ENCODE results near the gene CCDC144A.
"Not testable (repeated sequence)": the region's sequence is repeated elsewhere in the genome, so short reads cannot be mapped to it uniquely, and the experiment has no call there.

CCDC144A gene

DNA sequence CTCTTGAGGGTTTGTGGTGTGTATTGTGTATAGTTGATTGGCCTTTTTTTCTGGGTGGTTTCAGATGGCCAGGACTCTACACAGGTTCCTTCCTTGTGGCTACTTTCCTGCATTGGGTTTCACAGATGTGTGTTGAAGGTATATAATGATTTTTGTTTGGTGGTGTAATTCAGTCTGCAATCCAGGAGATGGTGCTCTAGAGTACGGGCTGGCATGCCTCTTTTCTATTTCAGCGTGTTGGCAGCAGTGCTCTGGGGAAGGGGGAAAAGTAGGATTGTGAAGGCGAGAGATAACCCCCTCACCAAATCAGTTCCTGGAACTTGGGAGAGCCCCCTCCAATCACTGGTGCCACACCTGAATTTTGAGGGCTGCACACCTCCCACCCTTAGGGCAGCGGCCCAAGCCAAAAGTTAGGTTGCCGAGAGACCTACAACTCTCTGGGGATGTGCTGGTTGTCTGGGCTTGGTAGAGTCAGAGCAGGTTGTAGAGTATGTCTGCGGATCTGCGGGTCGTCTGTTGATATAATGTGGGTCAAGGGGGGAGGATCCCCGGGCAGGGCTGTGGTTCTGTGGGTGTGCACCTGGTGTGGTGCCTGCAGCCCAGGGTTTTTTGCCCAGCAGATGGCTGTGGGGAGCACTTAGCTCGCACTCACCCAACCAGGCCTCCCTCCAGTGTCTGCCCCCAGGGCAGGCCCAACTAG lies 61.3 kb downstream of the CCDC144A start:
- not testable (repeated sequence) for DNase-seq

DNA sequence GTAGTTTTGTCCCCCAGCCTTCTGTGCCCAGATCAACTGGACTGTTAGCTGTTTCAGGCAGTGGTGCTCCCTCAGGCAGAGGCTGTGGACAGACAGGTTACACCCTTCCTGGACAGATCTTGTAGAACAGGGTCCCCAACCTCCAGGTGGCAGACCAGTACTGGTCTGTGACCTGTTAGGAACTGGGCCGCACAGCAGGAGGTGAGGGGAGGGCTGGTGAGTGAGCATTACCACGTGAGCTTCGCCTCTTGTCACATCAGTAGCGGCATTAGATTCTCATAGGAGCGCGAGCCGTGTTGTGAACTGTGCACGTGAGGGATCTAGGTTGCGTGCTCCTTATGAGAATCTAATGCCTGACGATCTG lies 61.9 kb downstream of the CCDC144A start:
- not testable (repeated sequence) for DNase-seq

DNA sequence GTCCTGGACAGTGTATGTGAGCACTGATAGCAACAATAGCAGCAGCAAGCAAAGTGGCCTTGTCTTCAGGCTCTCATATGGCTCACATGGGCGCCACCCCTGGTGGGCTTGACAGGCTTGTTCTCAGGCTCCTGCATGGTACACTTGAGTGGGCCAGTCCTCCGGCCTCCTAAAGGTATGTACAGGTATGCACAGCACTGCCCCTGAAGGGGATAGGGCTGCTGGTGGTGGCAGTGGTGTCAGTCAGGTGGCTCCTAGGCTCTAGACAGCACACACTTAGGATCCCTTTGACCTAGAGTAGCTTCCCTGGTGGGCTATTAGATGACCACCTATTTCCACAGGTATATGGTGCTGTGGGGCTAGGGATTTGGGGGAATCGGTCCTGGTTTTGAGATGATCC lies 67.5 kb downstream of the CCDC144A start:
- not testable (repeated sequence) for DNase-seq

DNA sequence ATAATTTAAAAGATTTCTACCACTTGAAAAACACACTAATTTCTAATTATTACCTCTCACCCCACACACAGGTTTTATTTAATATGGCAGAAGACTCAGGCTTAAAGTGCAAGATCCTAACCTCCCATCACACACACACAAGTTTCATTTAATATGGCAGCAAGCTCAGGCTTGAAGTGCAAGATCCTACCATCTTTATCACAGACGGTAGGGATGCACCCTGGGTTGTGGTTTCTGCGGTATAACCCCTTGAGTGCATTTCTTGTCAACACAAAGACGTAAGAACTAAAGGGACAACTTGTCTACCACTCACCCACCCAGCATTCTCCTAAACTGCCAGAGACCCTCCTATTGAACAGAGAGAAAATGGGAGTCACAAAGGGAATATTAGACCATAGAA lies 68.1 kb downstream of the CCDC144A start:
- not testable (repeated sequence) for DNase-seq

DNA sequence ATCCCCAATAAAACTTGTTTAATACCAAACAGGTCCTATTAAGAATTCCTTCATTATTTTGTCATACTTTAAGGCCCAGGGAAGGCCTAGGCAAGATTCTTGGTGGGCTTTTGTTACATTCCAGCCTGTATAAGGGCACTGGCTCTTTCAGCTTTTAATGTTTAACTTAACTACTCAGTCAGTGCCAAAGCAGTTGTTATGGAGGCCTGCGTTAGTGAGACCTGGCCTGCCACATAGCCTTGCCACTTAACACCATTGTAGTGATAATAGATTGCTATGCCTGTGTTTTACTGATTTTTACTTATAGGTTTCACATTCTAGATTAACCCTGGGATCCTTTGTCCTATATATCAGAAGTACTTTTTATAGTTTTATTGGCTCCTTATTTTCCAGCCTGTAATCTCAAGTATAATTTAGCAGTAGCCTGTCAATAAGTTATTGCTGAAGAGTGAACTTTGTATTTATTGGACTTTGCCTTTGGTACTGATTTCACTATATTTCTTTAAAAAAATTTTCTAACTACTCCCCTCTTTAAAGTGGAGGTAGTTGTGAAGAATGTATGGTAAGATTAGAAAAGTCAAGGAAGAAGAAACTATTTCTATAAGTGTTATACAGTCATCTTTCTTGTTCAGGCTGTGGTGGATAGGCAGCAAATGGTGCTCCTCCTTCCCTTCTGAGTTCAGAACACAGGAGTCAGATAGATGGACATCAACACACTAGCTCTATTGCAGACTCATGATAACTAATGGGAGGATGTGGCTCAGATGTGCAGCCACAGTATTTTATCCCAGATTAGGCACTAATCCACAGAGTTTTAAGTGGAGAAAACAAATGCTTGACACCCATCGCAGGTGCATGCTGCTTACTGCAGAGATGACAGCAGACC lies 78.5 kb downstream of the CCDC144A start:
- DNase-seq: not testable (repeated sequence)

DNA sequence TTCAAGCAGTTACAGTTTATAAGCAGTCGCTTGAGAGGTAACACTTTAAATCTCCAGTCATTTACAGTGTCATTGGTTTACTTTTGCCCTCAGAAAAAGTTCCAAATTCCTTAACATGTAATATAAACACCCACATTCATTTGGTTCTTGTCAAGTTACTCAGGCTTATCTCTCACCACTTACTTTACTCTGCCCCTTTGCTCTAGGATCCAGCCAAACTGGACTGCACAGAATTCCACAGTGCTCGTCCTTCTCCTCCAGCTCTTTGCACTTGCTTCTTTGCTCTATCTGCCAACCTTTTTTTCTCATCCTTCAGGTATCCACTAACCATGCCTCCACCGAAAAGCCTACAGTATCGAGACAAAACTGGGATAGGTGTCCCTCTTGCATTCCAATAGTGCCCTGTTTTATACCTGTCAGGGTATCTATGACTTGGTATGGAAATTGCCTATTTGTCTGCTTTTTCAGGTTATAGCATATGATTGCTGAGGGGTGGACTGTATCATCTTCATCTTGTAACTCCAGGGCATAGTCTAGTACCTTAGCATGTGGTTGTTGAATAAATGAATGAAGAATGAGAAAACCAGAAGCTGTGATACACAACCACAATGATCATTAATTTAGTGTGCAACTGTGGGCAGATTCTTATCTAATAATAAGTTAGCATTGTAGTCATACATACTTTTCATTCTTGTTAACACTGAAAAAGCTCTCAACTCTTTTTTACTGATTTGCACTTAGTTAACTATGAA lies 82.5 kb downstream of the CCDC144A start:
- not testable (repeated sequence) for DNase-seq

DNA sequence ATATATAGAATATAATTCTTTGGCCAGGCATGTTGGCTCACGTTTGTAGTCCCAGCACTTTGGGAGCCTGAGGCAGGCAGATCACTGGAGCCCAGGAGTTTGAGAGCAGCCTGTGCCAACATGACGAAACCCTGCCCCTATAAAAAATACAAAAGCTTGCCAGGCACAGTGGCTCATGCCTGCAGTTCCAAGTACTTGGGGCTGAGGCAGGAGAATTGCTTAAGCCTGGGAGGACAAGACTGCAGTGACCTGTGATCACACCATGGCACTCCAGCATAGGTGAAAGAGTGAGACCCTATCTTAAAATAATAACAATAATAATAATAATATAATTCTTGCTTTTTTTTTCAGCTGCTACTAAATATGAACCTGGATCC lies 83.1 kb downstream of the CCDC144A start:
- not testable (repeated sequence) for DNase-seq

DNA sequence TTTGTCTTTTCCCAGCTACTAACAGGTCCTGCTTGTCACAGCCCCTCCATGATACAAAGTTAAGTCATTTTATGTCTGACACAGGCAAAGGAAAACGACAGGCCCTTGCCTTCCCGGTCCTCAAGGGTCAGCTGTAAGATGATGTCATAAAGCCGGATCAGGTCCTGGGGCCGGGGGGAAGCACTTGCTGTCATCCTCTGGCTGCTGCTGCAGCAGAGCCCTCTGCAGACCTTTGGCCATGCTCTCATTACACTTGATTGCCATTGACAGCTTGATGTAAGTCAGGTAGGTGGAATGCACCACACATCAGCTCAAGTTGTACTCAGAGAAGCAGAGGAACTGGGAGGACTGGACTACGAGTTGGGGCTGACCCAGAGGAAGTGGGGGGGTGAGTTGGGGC lies 97.8 kb downstream of the CCDC144A start:
- peak; percentile 6 for DNase-seq

DNA sequence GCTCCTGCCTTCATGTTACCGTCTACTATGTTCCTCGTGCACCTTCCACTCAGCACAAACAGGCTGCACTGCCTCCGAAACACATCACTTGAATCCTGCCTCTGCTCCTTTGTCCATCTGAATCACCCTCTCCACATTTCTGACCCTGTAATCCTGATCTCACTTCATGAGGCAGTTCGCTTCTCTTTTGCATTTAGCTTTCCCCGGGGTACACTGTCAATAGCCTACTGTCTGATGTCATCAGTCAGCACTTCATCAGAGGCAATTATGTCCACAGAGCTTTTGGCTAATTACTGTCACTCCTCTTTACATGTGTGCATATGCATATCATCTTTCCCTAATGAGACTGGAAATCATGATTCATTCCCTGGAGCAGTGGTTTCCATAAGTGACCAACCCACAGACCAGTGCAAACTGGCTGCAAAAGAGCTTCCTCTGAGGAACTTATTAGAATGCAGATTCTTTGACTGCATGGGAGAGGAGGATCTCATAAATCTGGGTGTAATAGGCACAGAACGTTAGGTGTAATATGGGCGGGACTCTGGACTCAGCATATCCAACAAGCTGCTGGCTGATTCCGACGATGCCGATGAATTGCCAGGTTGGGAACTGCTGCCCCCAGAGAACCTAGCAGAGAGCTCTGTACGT lies 99.0 kb downstream of the CCDC144A start:
- DNase-seq: not testable (repeated sequence)

DNA sequence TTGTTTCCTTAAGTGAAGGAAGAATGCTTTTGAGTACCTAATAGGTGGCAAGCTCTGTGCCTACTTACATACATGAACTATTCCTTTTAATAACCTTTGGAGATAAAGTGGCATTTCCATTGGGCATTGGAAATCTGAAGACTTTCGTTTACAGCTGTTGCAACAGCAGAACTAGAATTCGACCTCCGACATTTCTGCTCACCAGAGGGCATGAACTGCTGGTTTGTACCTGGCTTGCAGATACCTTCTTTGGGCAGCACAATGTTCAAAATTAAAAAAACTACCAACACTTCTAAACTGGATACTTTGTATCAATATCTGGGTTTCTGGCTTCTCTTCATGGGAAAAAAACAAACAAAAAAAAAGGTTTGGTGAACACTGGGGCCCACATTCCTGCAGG lies 99.6 kb downstream of the CCDC144A start:
- DNase-seq: not testable (repeated sequence)

DNA sequence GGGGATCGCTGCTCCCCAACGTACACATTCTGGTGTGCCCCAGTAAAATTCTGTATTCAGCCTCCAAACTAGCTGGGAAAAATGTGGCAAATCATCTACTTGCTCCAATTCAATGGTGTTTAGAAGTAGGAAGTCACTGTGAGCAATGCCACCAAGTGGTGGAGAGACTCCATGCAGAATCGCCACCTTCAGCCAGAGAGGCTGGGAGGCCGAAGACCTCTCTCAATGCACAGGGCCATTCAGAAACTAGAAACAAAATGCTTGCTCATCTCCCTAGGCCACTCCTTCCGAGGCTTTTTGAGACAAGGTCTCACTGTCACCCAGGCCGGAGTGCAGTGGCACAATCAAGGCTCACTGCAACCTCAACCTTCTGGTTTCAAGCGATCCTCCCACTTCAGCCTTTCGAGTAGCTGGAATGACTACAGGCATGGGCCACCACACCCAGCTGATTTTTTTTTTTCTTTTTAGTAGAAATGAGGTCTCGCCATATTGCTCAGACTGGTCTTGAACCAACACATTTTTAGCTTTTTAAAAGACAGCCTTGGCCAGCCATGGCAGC lies 100.4 kb downstream of the CCDC144A start:
- not testable (repeated sequence) for DNase-seq

DNA sequence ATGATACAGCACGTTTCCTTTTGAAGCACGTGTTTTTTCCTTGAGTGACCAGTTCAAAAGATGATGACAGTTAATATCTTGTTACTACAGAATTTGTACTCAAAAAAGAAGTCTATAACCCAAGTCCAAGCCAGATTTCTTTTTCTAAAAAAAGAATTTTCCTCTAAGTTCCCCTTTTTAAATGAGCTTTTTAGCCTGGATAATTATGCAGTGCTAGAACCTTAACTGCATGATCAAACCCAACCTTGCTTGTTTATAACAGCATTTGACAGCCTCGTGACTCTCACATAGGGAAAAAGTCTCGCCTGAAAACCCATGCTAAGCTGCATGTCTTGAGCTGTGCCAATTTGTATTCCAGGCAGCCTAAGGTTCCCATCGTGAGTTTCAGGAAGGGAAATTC lies 104.2 kb downstream of the CCDC144A start:
- DNase-seq: not testable (repeated sequence)

DNA sequence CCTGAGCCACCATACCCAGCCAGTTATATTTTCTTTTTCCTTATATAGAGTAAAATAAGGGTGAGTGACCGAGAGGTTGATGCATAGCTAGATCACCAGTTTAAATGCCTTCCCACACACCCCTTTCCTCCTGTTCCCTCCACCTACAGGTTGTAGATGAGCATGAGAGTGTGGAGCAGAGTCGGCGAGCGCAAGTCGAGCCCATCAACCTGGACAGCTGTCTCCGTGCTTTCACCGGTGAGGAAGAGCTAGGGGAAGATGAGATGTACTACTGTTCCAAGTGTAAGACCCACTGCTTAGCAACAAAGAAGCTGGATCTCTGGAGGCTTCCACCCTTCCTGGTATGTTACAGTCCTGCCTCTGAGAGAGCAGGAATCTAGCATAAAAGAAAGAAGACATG lies 105.9 kb downstream of the CCDC144A start:
- not testable (repeated sequence) for DNase-seq

DNA sequence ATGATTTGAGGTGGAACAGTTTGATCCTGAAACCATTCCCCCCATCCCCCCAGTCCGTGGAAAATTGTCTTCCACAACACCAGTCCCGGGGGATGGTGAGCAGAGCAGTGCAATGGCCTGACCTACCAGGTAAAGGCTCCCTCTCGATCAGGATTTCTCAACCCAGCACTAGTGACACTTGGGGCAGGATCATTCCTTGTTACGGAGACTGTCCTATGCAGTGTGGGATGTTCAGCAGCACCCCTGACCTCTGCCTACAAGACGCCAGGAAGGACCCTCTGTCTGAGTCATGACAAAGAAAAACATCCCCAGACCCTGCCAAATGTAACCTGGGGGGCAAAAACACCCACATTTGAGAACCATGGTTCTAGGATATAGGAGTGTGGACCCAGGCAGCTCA lies 114.8 kb downstream of the CCDC144A start:
- DNase-seq: not testable (repeated sequence)

DNA sequence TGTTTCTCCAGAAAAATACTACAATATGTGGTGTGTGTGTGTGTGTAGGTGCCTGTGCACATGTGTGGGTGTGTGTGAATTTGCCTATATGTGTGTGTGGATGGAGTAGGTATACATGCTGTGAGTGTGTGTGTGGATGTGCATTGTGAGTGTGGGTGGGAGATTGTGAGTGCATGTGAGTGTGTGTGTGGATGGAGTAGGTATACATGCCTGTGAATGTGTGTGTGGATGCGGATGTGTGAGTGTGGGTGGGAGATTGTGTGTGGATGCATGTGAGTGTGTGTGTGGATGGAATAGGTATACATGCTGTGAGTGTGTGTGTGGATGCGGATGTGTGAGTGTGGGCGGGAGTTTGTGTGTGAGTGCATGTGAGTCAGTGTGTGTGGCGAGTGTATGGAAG lies 116.6 kb downstream of the CCDC144A start:
- not testable (repeated sequence) for DNase-seq

DNA sequence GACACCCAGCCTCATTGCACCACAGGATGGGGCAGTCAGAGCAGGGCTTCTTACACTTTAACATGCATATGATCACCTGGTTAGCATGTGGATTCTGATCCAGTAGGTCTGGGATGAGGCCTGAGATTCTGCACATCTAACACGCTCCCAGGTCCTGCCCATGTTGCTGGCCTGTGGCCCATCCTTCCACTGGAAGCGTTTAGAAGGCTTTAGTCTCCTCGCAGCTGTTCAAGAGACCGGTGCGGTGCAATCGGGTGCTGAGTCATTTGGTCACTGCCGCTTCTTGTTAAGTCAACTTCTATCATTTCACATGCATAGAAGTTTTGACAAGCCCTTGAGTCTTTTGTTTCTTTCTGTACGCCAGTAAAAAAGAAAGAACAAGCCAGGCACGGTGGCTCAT lies 117.6 kb downstream of the CCDC144A start:
- DNase-seq: not testable (repeated sequence)

DNA sequence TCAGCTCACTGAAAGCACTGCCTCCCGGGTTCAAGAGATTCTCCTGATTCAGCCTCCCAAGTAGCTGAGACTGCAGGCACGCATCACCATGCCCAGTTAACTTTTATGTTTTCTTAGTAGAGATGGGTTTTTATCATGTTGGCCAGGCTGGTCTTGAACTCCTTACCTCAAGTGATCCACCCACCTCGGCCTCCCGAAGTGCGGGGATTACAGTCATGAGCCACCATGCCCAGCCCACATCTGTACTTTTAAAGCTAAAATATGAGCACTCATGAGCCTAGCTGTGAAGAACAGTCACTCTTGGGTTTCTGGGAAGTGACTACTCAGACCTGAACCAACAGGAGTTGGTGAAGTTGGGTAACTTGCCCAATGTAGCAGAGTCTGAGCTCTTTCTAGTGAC lies 120.2 kb downstream of the CCDC144A start:
- DNase-seq: not testable (repeated sequence)

DNA sequence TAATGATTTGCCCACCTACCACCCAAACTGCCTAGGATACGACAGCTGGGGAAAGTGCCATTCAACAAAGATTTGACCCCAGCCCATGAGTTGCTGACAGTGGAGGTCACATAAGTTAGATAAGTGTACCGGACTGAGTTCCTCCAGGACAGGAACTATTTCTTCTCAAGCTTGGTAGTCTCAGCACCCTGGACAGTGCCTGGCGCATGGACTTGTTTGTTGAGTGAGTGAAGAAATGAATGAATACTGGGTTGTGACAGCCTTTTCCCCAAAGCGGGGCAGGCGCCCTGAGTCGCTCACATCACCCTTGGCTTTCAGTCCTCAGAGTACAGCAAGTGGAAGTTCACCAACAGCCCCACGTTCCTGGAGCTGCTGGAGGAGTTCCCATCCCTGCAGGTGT lies 122.1 kb downstream of the CCDC144A start:
- not testable (repeated sequence) for DNase-seq

DNA sequence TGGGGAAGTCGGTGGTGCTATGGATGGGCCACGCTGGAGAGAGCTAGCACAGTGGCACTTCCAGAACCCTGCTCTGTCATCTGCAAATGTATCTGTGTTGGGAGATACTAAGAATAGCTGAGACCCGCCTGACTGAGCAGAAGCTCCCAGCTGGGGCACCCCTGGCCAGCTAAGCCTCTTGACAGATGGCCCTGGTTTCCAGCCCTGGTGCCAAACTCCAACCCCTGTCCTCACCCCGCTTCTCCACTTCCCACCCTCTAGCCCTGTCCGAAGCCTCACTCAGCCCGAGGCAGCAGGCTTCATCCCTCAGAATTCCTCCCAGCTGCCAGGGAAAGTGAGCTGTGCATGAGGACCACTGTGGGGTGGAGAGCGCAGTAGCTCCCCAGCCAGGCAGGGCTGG lies 124.4 kb downstream of the CCDC144A start:
- DNase-seq: no peak

DNA sequence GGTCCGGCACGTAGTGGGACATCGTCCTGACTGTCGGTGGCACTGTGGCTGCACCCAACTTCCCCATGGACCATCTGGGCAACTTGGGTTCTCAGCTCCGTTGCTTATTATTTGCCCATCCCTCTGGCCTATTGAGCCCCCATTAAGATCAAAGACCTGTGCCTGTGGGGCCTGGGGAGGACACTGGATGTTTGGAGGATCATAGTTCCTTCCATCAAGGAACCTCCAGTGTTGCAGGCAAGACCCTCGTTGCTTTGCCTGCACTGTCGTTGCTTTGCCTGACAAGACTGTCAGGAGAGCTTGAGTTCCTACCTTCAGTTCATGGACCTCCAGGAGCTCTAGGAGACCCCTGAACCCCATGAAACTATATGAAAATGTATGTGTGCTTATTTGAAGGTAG lies 127.2 kb downstream of the CCDC144A start:
- DNase-seq: no peak

DNA sequence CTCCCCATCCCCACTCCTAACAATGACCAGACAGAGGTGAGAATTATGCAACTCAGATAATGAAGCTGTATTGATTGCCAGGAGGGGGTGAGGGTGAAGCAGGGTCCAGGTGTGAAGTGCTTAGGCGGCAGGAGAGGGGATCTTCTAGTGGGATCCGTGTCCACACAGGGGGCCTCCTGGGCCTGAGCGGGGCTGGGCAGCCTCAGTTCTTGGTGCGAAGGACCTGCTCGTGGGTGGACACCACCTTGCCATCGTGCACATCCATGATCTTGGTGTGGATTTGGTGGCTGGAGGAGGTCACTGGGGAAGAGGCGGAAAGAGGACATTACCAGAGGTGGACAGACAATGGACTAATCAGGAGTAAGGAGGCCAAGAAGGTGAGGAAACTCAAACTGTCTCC lies 127.9 kb downstream of the CCDC144A start:
- DNase-seq: not testable (repeated sequence)

DNA sequence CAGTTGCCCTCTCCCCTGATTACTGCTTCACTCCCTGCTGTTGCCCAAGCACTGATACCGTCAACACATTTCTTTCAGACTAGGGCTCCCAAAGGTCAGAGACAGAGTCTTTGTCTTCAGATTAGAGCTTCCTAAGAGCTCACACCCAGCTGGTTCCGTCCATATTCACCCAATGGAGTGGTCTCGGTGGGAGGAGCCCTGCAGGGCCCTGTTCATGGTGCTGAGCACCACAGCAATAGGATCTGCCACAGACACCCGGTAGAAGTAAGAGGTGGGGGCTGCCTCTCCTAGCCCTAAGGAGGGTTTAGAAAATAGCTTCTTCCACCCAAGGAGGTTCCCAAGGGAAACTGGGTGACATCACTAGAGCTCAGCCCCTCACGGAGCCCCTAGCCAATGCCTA lies 128.3 kb downstream of the CCDC144A start:
- no peak for DNase-seq
